ENCODE results near the gene DNMT1.

The DNMT1 gene

DNA sequence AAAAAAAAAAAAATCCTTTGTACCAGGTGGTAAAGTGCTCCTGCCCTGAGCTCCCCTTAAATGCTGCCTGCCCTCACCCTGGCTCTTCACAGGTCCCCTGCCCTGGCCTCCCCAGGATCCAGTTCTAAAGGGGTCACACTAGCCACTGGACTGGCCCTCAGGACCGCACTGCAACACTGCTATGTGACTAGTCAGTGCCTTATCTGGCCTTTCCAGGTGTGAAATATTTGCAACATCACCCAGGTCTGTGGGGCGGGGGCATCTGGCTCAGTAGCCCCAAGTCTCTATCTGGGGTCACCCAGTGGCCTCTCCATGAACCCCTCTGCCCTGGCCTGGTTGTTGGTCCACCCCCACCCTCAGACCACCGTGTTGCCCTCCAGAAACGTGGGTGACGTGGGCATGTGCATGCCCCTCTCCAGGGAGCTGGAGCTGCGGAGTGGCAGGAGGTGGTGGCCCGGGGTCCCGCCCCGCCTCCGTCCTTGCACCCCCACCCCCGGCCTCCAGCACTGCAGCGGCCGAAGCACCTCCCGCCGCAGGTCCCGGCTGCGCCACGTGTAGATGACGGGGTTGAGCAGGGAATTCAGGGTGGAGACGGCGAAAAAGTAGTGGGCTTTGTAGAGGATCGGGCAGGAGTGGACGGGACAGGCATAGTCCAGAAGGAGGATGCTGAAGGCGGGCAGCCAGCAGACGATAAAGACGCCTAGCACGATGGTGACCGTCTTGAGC lies 28.9 kb upstream of the DNMT1 start (continued):
- TF ChIP-seq, protein P1, sequence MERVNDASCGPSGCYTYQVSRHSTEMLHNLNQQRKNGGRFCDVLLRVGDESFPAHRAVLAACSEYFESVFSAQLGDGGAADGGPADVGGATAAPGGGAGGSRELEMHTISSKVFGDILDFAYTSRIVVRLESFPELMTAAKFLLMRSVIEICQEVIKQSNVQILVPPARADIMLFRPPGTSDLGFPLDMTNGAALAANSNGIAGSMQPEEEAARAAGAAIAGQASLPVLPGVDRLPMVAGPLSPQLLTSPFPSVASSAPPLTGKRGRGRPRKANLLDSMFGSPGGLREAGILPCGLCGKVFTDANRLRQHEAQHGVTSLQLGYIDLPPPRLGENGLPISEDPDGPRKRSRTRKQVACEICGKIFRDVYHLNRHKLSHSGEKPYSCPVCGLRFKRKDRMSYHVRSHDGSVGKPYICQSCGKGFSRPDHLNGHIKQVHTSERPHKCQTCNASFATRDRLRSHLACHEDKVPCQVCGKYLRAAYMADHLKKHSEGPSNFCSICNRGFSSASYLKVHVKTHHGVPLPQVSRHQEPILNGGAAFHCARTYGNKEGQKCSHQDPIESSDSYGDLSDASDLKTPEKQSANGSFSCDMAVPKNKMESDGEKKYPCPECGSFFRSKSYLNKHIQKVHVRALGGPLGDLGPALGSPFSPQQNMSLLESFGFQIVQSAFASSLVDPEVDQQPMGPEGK (CRISPR knock-in tag; IDR thresholded peaks at IDR 0.05; ENCODE audit: borderline replicate concordance), result no peak
- TF ChIP-seq RARB (CRISPR knock-in tag; IDR thresholded peaks at IDR 0.05), result no peak

DNA sequence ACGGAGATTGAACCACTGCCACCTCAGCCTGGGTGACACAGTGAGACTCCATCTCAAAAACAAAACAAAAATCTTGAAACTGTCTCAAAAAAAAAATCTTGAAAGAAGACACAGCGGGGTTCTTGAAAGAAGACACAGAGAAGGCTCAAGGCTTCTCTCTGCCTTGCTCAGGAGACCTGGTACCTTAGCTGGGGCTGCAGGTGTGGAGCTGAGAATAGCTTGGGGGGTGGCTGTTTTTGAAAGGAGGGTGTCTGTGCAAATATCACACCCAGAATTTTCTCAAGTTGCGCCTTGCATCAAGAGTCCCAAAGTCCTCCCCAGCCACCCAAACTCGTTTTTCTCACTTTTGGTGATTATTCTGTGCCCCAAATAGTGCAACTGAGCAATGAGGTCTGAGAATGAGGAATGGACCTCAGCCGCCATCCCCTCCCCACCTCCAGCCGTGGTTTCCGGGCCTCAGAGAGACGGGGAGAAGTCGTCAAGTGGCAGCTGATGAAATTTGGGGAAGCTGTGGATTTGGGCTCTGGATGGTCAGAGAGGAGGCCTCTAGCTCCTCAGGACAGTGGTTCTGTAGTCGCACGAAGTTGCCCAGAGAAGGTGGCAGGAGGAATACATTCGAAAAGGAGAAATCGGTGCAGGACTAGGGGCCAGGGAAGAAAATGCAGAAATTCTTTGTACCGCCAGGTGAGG lies 27.6 kb upstream of the DNMT1 start:
- no peak for ATAC-seq
- TF ChIP-seq ZNF565 (CRISPR knock-in tag; conservative IDR thresholded peaks at IDR 0.05; ENCODE audit: low read depth) (no peak), GLIS3 (CRISPR knock-in tag; IDR thresholded peaks at IDR 0.05) (no peak), TCF4 (CRISPR knock-in tag; IDR thresholded peaks at IDR 0.05; ENCODE audit: borderline replicate concordance) (no peak), OSR1 (CRISPR knock-in tag; IDR thresholded peaks at IDR 0.05) (no peak), PPARA (CRISPR knock-in tag; IDR thresholded peaks at IDR 0.05; ENCODE audit: borderline replicate concordance) (no peak), CSDC2 (CRISPR knock-in tag; IDR thresholded peaks at IDR 0.05) (no peak), TOX (CRISPR knock-in tag; IDR thresholded peaks at IDR 0.05; ENCODE audit: borderline replicate concordance) (no peak), ZC3H10 (CRISPR knock-in tag; IDR thresholded peaks at IDR 0.05) (no peak), BACH2 (CRISPR knock-in tag; IDR thresholded peaks at IDR 0.05; ENCODE audit: borderline replicate concordance) (no peak), ZFP3 (CRISPR knock-in tag; IDR thresholded peaks at IDR 0.05) (no peak), ISL1 (CRISPR knock-in tag; IDR thresholded peaks at IDR 0.05) (no peak), SNAI2 (CRISPR knock-in tag; IDR thresholded peaks at IDR 0.05) (no peak)
- TF ChIP-seq, protein P2, sequence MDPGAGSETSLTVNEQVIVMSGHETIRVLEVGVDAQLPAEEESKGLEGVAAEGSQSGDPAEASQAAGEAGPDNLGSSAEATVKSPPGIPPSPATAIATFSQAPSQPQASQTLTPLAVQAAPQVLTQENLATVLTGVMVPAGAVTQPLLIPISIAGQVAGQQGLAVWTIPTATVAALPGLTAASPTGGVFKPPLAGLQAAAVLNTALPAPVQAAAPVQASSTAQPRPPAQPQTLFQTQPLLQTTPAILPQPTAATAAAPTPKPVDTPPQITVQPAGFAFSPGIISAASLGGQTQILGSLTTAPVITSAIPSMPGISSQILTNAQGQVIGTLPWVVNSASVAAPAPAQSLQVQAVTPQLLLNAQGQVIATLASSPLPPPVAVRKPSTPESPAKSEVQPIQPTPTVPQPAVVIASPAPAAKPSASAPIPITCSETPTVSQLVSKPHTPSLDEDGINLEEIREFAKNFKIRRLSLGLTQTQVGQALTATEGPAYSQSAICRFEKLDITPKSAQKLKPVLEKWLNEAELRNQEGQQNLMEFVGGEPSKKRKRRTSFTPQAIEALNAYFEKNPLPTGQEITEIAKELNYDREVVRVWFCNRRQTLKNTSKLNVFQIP (CRISPR knock-in tag; IDR thresholded peaks at IDR 0.05; ENCODE audit: borderline replicate concordance, low read depth), result no peak
- TF ChIP-seq, protein P3, sequence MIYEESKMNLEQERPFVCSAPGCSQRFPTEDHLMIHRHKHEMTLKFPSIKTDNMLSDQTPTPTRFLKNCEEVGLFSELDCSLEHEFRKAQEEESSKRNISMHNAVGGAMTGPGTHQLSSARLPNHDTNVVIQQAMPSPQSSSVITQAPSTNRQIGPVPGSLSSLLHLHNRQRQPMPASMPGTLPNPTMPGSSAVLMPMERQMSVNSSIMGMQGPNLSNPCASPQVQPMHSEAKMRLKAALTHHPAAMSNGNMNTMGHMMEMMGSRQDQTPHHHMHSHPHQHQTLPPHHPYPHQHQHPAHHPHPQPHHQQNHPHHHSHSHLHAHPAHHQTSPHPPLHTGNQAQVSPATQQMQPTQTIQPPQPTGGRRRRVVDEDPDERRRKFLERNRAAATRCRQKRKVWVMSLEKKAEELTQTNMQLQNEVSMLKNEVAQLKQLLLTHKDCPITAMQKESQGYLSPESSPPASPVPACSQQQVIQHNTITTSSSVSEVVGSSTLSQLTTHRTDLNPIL (CRISPR knock-in tag; IDR thresholded peaks at IDR 0.05; ENCODE audit: low read depth), result no peak

DNA sequence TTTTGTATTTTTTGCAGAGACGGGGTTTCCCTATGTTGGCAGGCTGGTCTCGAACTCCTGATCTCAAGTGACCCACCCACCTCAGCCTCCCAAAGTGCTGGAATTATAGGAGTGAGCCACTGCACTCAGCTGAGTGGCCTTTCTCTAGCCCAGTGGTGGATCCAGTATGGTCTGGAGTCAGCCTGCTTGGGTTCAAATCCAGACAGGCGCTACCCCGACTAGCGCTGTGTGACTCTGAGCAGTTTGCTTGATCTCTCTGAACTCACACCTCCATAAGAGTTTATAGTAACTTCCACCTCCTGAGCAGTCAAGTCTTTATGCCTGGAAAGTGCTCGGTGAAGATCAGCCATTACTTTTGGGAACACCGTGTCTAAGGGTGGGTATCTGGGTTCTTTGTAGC lies 25.9 kb upstream of the DNMT1 start:
- ATAC-seq, result no peak

DNA sequence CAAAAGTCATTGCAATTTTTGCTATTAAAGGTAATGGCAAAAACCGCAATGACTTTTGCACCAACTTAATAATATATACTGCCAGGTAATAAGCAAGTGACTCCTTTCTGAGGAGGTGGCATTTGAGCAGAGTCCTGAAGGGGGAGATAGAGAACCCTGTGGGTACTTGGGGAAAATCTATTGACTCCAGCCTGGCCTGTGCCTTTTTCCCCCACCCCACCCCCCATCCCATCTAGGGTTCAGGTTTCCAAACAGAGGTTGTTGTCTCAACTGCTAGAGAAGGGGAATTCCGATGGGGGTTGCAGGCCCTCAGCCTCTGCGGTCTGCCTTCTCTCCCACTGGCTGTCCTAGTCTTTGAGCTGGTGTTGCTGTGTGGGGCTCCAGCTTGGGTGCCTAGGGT lies 24.9 kb upstream of the DNMT1 start:
- peak; percentile 55 for ATAC-seq
- TF ChIP-seq GLIS3 (CRISPR knock-in tag; IDR thresholded peaks at IDR 0.05), result no peak
- no peak for TF ChIP-seq OSR1 (CRISPR knock-in tag; IDR thresholded peaks at IDR 0.05)
- no peak for TF ChIP-seq BACH2 (CRISPR knock-in tag; IDR thresholded peaks at IDR 0.05; ENCODE audit: borderline replicate concordance)
- TF ChIP-seq, protein P2 (CRISPR knock-in tag; IDR thresholded peaks at IDR 0.05; ENCODE audit: borderline replicate concordance, low read depth), result no peak
- TF ChIP-seq TCF4 (CRISPR knock-in tag; IDR thresholded peaks at IDR 0.05; ENCODE audit: borderline replicate concordance), result no peak
- TF ChIP-seq, protein P1 (CRISPR knock-in tag; IDR thresholded peaks at IDR 0.05; ENCODE audit: borderline replicate concordance), result no peak
- no peak for TF ChIP-seq TOX (CRISPR knock-in tag; IDR thresholded peaks at IDR 0.05; ENCODE audit: borderline replicate concordance)
- no peak for TF ChIP-seq ZNF565 (CRISPR knock-in tag; conservative IDR thresholded peaks at IDR 0.05; ENCODE audit: low read depth)
- TF ChIP-seq, protein P4, sequence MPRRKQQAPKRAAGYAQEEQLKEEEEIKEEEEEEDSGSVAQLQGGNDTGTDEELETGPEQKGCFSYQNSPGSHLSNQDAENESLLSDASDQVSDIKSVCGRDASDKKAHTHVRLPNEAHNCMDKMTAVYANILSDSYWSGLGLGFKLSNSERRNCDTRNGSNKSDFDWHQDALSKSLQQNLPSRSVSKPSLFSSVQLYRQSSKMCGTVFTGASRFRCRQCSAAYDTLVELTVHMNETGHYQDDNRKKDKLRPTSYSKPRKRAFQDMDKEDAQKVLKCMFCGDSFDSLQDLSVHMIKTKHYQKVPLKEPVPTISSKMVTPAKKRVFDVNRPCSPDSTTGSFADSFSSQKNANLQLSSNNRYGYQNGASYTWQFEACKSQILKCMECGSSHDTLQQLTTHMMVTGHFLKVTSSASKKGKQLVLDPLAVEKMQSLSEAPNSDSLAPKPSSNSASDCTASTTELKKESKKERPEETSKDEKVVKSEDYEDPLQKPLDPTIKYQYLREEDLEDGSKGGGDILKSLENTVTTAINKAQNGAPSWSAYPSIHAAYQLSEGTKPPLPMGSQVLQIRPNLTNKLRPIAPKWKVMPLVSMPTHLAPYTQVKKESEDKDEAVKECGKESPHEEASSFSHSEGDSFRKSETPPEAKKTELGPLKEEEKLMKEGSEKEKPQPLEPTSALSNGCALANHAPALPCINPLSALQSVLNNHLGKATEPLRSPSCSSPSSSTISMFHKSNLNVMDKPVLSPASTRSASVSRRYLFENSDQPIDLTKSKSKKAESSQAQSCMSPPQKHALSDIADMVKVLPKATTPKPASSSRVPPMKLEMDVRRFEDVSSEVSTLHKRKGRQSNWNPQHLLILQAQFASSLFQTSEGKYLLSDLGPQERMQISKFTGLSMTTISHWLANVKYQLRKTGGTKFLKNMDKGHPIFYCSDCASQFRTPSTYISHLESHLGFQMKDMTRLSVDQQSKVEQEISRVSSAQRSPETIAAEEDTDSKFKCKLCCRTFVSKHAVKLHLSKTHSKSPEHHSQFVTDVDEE (CRISPR knock-in tag; IDR thresholded peaks at IDR 0.05), result no peak
- TF ChIP-seq ZNF8 (CRISPR knock-in tag; IDR thresholded peaks at IDR 0.05), result no peak
- no peak for TF ChIP-seq ZC3H10 (CRISPR knock-in tag; IDR thresholded peaks at IDR 0.05)

More for the DNA sequence above, 25.9 kb upstream of the DNMT1 start:
- no peak for TF ChIP-seq ZNF8 (CRISPR knock-in tag; IDR thresholded peaks at IDR 0.05)
- TF ChIP-seq ZFP3 (CRISPR knock-in tag; IDR thresholded peaks at IDR 0.05), result no peak
- no peak for TF ChIP-seq GLIS3 (CRISPR knock-in tag; IDR thresholded peaks at IDR 0.05)
- TF ChIP-seq CSDC2 (CRISPR knock-in tag; IDR thresholded peaks at IDR 0.05), result no peak
- TF ChIP-seq OSR1 (CRISPR knock-in tag; IDR thresholded peaks at IDR 0.05), result no peak
- TF ChIP-seq, protein P3 (CRISPR knock-in tag; IDR thresholded peaks at IDR 0.05; ENCODE audit: low read depth), result no peak

Data from SK-N-SH treated with all-trans-retinoic acid at 6 μM for 48 hours (cell line).